Measurements from ENCODE around the gene TRAPPC11. TPM values are rescaled to one million over a fixed set of nuclear protein-coding genes. Genes with fewer than 3 reads are reported as not detected.

The TRAPPC11 gene
- polyA plus RNA-seq, 2 donors: 11.6 to 13.7 TPM

Other genes starting within 250 kb of the TRAPPC11 start
- 10 to 100 TPM; 18.9 to 20.8 TPM for gene CDKN2AIP, start 214.7 kb upstream of the TRAPPC11 start, polyA plus RNA-seq
- 10 to 100 TPM in 1 of 2 donors, 1 to 10 TPM in 1; 9.0 to 14.8 TPM for gene ING2, start 154.2 kb upstream of the TRAPPC11 start, polyA plus RNA-seq
- 10 to 100 TPM in 1 of 2 donors, 1 to 10 TPM in 1; 8.6 to 12.7 TPM for gene RWDD4, start 108 bp upstream of the TRAPPC11 start, polyA plus RNA-seq
- 1 to 10 TPM; 2.6 to 3.3 TPM for gene STOX2, start 246.0 kb downstream of the TRAPPC11 start, polyA plus RNA-seq